HCT116 (cell line): ENCODE measurements around the gene ADGRL3. TPM values are rescaled to one million over a fixed set of nuclear protein-coding genes. Genes with fewer than 3 reads are reported as not detected.

Experiments
- ATAC-seq: fragments of 200-7000 bp; cut with Tn5 transposase; 2 replicates; pipeline ENCODE4 v1.9.1; 2020; ENCODE audit warnings: mild to moderate bottlenecking, moderate library complexity
- BruUV-seq: library from RNA; stranded (reverse); fragments of 400-500 nt; replicated peaks from 2 replicates; lab custom pipeline; 2021; lab: Mats Ljungman, UMichigan
- CTCF ChIA-PET: fragments of 300-600 bp; sonication (Branson Sonifier 250); formaldehyde crosslinking; loops from one replicate; lab custom pipeline; 2021; ENCODE audit warnings: antibody characterized with exemption; lab: Charles Lee
- POLR2A ChIA-PET: fragments of 300-600, 350-600 bp; sonication (Branson Sonifier 250); formaldehyde crosslinking; loops from one replicate; lab custom pipeline; 2021; ENCODE audit warnings: antibody characterized with exemption; lab: Charles Lee
- RAD21 ChIA-PET, 2 experiments: fragments of 300-600 bp; sonication (Branson Sonifier 250); formaldehyde crosslinking; loops; one replicate each; lab custom pipeline; 2023; ENCODE audit warnings: low total read pairs in 2 of 2; ENCODE audit not compliant: uncharacterized antibody in 2 of 2, unreplicated experiment in 2 of 2, low non-redundant PET in 1 of 2; lab: Charles Lee
- DNase-seq: peaks from one replicate; pipeline ENCODE4 v3.0.0-alpha.2; 2010; ENCODE audit warnings: low read depth, low spot score
- H2AFZ ChIP-seq: fragments of 200-600 bp; shearing (Covaris generic), sonication (generic); 2 replicates; pipeline ENCODE4 v1.6.1; 2017; ENCODE audit warnings: low read depth, mixed run types, mixed read lengths, antibody characterized with exemption, low read length; ENCODE audit not compliant: poor library complexity, severe bottlenecking
- H3K27ac ChIP-seq: 2 replicates; pipeline ENCODE4 v1.5.1; 2012; ENCODE audit warnings: low read depth, low read length
- H3K27me3 ChIP-seq: fragments of 200-600 bp; sonication (generic); 2 replicates; pipeline ENCODE4 v1.6.1; 2016; ENCODE audit warnings: mixed run types, low read length, mixed read lengths; ENCODE audit not compliant: insufficient read depth
- H3K36me3 ChIP-seq, 2 experiments: fragments of 200-500 bp in 1 of 2; fragments of 200-600 bp in 1 of 2; sonication (Bioruptor generic) in 1 of 2; sonication (generic) in 1 of 2; 2 replicates each; pipeline versions ENCODE4 v1.5.1 to v1.6.1; 2014 to 2016; ENCODE audit warnings: low read length in 2 of 2, inconsistent platforms in 1 of 2, mixed read lengths in 1 of 2, mixed run types in 1 of 2; ENCODE audit not compliant: insufficient read depth in 2 of 2, control insufficient read depth in 1 of 2
- H3K4me1 ChIP-seq, 2 experiments: fragments of 200-600 bp in 1 of 2; sonication (generic) in 1 of 2; 2 replicates each; pipeline versions ENCODE4 v1.5.1 to v1.6.1; 2012 to 2017; ENCODE audit warnings: low read length in 2 of 2, inconsistent platforms in 1 of 2, mild to moderate bottlenecking in 1 of 2, mixed read lengths in 1 of 2, mixed run types in 1 of 2, moderate library complexity in 1 of 2; ENCODE audit not compliant: insufficient read depth in 2 of 2, control insufficient read depth in 1 of 2
- H3K4me2 ChIP-seq: fragments of 200-600 bp; sonication (generic); 2 replicates; pipeline ENCODE4 v1.6.1; 2017; ENCODE audit warnings: mixed run types, low read length, mixed read lengths
- H3K4me3 ChIP-seq, 2 experiments: fragments of 200-600 bp in 1 of 2; sonication (generic) in 1 of 2; replicated peaks in 1 of 2; 2 replicates each; pipeline ENCODE4 v1.5.1; 2011 to 2016; ENCODE audit warnings: low read length in 2 of 2, control low read depth in 1 of 2, low read depth in 1 of 2, mild to moderate bottlenecking in 1 of 2, mixed read lengths in 1 of 2, mixed run types in 1 of 2
- H3K79me2 ChIP-seq: fragments of 200-600 bp; sonication (generic); 2 replicates; pipeline ENCODE4 v1.6.1; 2017; ENCODE audit warnings: mild to moderate bottlenecking, mixed run types, low read length, moderate library complexity, mixed read lengths; ENCODE audit not compliant: insufficient read depth
- H3K9ac ChIP-seq: fragments of 200-600 bp; sonication (generic); 2 replicates; pipeline ENCODE4 v1.6.1; 2016; ENCODE audit warnings: low read length, mixed read lengths
- H3K9me2 ChIP-seq: fragments of 200-600 bp; sonication (generic), shearing (Covaris generic); 2 replicates; pipeline ENCODE4 v1.6.1; 2017; ENCODE audit warnings: mixed run types, mild to moderate bottlenecking, moderate library complexity; ENCODE audit not compliant: insufficient read depth
- H3K9me3 ChIP-seq, 2 experiments: fragments of 200-500 bp in 1 of 2; fragments of 200-600 bp in 1 of 2; sonication (Bioruptor generic) in 1 of 2; sonication (generic) in 1 of 2; 2 replicates each; pipeline ENCODE4 v1.6.1; 2014 to 2017; ENCODE audit warnings: low read length in 2 of 2, mixed read lengths in 2 of 2, inconsistent platforms in 1 of 2, low read depth in 1 of 2, mild to moderate bottlenecking in 1 of 2, mixed run types in 1 of 2, moderate library complexity in 1 of 2; ENCODE audit not compliant: control insufficient read depth in 1 of 2, insufficient read depth in 1 of 2
- H4K20me1 ChIP-seq: fragments of 200-600 bp; sonication (generic), shearing (Covaris generic); 2 replicates; pipeline ENCODE4 v1.6.1; 2017; ENCODE audit warnings: mixed run types, mild to moderate bottlenecking, moderate library complexity; ENCODE audit not compliant: insufficient read depth
- CEBPB ChIP-seq: IDR thresholded peaks from 2 replicates; pipeline ENCODE4 v1.6.1; 2012; ENCODE audit warnings: low read depth
- EZH2 ChIP-seq: fragments of 200-600 bp; sonication (generic); IDR thresholded peaks from 2 replicates; pipeline ENCODE4 v1.6.1; 2017; ENCODE audit warnings: antibody characterized with exemption, mixed run types
- EZH2phosphoT487 ChIP-seq: fragments of 200-600 bp; IDR thresholded peaks from 2 replicates; pipeline ENCODE4 v1.6.1; 2018; ENCODE audit warnings: antibody characterized with exemption, borderline replicate concordance
- FOSL1 ChIP-seq: IDR thresholded peaks from 2 replicates; pipeline ENCODE4 v1.6.1; 2012; ENCODE audit warnings: low read depth
- RAD21 ChIP-seq: IDR thresholded peaks from 2 replicates; pipeline ENCODE4 v1.6.1; 2012; ENCODE audit warnings: low read depth, mild to moderate bottlenecking
- YY1 ChIP-seq: IDR thresholded peaks from 2 replicates; pipeline ENCODE4 v1.6.1; 2011; ENCODE audit warnings: low read length, low read depth, moderate library complexity, mild to moderate bottlenecking; ENCODE audit not compliant: insufficient replicate concordance; ENCODE audit errors: extremely low read depth
- ZNF274 ChIP-seq: fragments of 200-500 bp; sonication (Bioruptor generic); IDR thresholded peaks from 2 replicates; pipeline ENCODE4 v1.6.1; 2014; ENCODE audit warnings: mild to moderate bottlenecking, low read depth, low read length, inconsistent platforms
- intact Hi-C: fragments of 100-400 bp; cut with micrococcal nuclease; formaldehyde crosslinking; loops from 2 replicates; pipeline ENCODE4 v1.10.0; 2022
- total RNA-seq: library from RNA; stranded (reverse); gene quantifications from one replicate; pipeline ENCODE4 v1.2.1, GENCODE V29; 2021; ENCODE audit not compliant: unreplicated experiment
- TF ChIP-seq, protein P1 (sequence below): IDR thresholded peaks from 2 replicates; pipeline ENCODE4 v1.6.1; 2012
- TF ChIP-seq, protein P2 (sequence below): IDR thresholded peaks from 2 replicates; pipeline ENCODE4 v1.6.1; 2012

Gene ADGRL3
- total RNA-seq, 1 experiment from 2014 or later: not detected

DNA sequence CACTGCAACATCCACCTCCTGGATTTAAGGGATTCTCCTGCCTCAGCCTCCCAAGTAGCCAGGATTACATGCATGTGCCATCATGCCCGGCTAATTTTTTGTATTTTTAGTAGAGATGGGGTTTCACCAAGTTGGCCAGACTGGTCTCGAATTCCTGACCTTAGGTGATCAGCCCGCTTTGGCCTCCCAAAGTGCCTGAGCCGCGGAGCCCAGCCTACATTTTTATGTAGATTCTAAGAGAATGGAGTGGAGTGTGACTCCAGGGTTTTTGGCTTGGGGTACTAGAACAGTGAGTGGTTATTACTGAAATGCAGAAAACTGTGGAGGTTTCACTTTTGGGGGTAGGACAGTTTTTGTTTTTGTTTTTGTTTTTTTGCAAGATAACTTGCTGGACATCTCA lies 806.0 kb downstream of the ADGRL3 start:
- H3K4me3 ChIP-seq: no peak overlapping the region
- no peaks in the 10 kb centered on the region; the same call in 1 of the 2 replicates for H4K20me1 ChIP-seq
- H2AFZ ChIP-seq: no peak overlapping the region
- no peaks in the 10 kb centered on the region for H3K36me3 ChIP-seq
- no peak overlapping the region for H3K9ac ChIP-seq
- ChIA-PET CTCF (no interaction called here), POLR2A (no interaction called here), RAD21 (no interaction called here)
- intact Hi-C loops: no loop called here
- no peak for ATAC-seq
- BruUV-seq: no TSS peak
- H3K27me3 ChIP-seq: no peaks in the 10 kb centered on the region
- DNase-seq: no peak
- no peak overlapping the region for H3K4me2 ChIP-seq
- H3K4me1 ChIP-seq: no peaks in the 10 kb centered on the region
- TF ChIP-seq RAD21 (no peak), EZH2phosphoT487 (no peak), CEBPB (no peak), FOSL1 (no peak)
- H3K9me3 ChIP-seq: peaks cover 11 to 12% of the 10 kb centered on the region in 2 experiments; a peak in 2 of 4 replicates
- no peak overlapping the region for H3K27ac ChIP-seq
- H3K79me2 ChIP-seq: no peaks in the 10 kb centered on the region
- no peaks in the 10 kb centered on the region for H3K9me2 ChIP-seq

DNA sequence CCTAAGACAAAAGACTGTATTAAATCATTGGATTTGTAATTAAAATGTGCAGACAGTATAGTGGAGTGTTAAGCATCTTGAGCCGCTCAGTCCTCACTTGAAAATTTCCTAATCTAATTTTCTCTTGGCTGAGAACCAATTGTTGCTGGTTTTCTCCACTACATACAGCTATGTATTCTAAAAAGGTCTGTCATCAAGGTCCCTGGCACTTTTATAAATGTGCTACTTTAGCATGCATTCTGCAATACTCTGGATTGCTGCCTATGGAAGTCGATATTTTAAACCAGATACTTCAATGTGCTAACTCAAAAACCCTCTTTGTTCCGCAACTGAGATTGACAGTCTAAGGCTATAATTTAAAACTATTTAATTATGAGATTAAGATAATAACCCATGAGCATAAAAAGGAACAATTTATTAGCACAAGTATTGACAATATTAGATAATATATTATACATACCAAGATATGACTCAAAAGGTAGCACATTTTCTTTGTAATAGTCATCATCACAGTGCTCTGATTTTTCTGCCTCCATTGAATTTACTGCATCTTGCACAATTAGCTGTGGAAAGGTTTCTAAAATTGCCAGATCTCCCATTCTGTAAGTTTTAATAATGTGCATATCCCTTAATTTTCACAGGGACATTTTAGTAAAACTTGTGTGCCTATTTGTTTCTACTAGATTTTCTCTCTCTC lies 815.1 kb downstream of the ADGRL3 start:
- no peak overlapping the region for H2AFZ ChIP-seq

More for the DNA sequence above, 815.1 kb downstream of the ADGRL3 start:
- H3K79me2 ChIP-seq: no peaks in the 10 kb centered on the region
- intact Hi-C loops: no loop called here
- CTCF ChIA-PET: no interaction called here
- DNase-seq (no peak), ATAC-seq (no peak)
- H3K9me3 ChIP-seq: peaks cover 18 to 24% of the 10 kb centered on the region in 2 experiments; a peak in 3 of 4 replicates
- H3K4me3 ChIP-seq: no peak overlapping the region
- RAD21 ChIA-PET: no interaction called here
- H3K36me3 ChIP-seq: no peaks in the 10 kb centered on the region
- H3K27ac ChIP-seq: no peak overlapping the region
- H3K27me3 ChIP-seq: no peaks in the 10 kb centered on the region
- no peak overlapping the region for H3K9ac ChIP-seq
- POLR2A ChIA-PET: no interaction called here
- TF ChIP-seq ZNF274 (no peak), YY1 (no peak), EZH2 (no peak), EZH2phosphoT487 (no peak)
- TF ChIP-seq, protein P1, sequence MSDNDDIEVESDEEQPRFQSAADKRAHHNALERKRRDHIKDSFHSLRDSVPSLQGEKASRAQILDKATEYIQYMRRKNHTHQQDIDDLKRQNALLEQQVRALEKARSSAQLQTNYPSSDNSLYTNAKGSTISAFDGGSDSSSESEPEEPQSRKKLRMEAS: no peak
- TF ChIP-seq, protein P2, sequence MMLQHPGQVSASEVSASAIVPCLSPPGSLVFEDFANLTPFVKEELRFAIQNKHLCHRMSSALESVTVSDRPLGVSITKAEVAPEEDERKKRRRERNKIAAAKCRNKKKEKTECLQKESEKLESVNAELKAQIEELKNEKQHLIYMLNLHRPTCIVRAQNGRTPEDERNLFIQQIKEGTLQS: no peak
- no peak overlapping the region for H3K4me2 ChIP-seq
- no TSS peak for BruUV-seq
- H3K9me2 ChIP-seq: no peaks in the 10 kb centered on the region
- H4K20me1 ChIP-seq: no peaks in the 10 kb centered on the region
- H3K4me1 ChIP-seq: no peaks in the 10 kb centered on the region
